HG03175 (cell line): ENCODE data around the gene WASHC4.
"Not testable (repeated sequence)": the region's sequence is repeated elsewhere in the genome, so short reads cannot be mapped to it uniquely, and the experiment has no call there.

Source experiments
- ATAC-seq: cut with Tn5 transposase; IDR thresholded peaks from one replicate; pipeline ENCODE4 v1.9.1; 2021; ENCODE audit warnings: mild to moderate bottlenecking, moderate library complexity; ENCODE audit not compliant: unreplicated experiment

The WASHC4 gene

DNA sequence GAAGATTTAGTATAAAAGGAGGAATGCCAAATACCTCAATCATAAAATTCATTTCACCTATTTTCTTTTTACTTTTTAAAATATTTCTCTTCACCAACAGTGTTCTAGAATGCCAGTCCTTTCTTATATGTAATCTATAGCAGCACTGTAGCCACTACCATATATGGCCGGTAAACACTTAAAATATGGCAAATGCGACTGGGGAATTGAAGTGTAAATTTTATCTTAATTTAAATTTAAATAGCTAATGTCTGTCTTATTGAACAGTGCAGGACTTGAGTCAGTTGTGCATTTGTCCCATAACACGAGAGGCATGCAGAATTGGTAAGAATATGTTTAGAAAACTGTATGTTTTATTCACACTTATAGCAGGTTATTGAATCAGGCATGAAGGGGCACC lies 50.1 kb downstream of the WASHC4 start:
- no peak for ATAC-seq

DNA sequence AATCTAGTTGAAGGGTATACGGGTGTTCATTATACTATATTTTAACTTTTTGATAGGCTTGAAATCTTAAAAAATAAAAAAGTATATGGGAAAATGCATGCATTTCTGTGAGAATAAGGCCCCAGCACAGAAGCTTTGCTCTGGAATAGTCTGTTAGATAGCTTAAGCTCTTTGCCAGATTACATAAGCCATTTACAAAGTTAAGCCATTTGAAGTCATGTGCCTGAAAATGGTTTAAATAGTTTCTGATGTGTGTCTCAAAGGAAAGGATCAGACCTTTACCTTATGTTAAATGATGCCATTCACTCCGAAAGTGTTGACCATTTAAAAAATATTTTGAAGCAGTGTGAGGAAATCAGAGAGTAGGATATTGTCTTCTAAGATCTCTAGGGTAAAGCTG lies 51.3 kb downstream of the WASHC4 start:
- ATAC-seq = no peak

- ATAC-seq = no peak
Measured at GRCh38 chr12:105162174-105162573, 54.6 kb downstream of the WASHC4 start.

DNA sequence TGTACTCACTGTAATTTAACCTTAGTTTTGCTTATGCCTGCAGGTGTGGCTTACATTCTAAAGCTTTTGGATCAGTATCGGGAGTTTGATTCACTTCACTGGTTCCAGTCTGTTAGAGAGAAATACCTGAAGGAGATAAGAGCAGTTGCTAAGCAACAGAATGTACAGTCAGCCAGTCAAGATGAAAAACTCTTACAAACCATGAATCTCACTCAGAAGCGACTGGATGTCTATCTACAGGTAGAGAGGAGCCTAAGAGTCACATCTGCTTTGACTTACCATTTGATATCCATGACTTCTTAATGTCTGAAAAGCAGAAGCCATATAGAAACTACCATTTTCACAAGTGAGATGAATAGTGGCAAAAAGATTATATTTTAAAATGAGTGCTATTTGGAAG lies 56.5 kb downstream of the WASHC4 start:
- ATAC-seq = no peak

GRCh38 chr12:105166736-105167135 lies 59.2 kb downstream of the WASHC4 start:
- ATAC-seq = no peak

GRCh38 chr12:105167346-105167745 lies 59.8 kb downstream of the WASHC4 start:
- ATAC-seq = no peak

GRCh38 chr12:105168006-105168405 lies 60.5 kb downstream of the WASHC4 start:
- no peak for ATAC-seq

DNA sequence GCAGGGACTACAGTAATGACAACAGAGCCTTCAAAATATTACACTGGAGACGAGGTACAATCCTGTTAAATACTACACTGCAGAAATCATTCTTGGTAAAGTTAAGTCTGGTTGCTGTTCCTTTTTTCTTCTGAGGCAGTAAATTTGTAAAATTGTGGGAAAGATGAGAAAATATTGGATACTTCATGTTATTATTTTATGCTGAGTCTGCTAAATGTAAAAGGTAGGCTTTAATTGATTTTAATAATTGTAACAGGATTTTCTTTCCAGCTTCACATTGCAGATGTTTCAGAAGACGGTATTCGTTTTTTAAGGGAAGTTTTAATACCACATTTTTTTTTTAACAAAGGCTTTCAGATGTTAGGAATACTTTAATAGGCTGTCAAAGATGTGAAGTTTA lies 62.6 kb downstream of the WASHC4 start:
- ATAC-seq = no peak

DNA sequence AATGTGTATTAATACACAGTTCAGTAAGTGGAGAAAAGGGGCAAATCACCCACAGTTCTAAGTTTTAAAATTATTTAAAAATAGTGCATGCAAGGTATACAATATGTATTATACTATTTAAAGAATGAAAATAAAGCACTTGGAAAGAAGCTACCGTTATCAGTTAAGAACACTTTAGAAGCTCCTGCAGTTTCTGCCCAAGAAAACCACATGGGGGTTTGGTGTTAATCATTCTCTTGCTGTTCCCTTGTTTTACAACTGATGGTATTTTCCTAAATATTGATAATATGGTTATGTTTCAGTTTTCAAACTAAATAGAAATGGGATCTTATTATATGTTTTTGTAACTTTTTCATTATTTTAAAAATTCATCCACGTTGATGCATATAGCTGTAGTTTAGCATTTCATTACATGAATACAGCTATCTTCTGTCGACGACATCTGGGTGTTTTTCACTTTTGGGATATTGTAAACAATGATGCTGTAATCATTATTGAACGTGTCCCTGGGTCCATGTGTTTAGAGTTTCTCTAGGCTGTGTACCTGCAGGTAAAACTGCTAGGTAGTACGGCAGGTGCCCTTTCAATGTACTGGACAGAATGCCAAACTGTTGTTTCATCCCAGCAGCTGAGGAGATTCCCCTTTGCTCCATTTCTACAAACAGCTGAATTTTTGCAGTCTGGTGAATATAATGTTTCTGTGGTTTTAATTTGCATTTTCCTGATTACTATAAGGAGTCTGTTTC lies 64.3 kb downstream of the WASHC4 start:
- ATAC-seq = no peak

DNA sequence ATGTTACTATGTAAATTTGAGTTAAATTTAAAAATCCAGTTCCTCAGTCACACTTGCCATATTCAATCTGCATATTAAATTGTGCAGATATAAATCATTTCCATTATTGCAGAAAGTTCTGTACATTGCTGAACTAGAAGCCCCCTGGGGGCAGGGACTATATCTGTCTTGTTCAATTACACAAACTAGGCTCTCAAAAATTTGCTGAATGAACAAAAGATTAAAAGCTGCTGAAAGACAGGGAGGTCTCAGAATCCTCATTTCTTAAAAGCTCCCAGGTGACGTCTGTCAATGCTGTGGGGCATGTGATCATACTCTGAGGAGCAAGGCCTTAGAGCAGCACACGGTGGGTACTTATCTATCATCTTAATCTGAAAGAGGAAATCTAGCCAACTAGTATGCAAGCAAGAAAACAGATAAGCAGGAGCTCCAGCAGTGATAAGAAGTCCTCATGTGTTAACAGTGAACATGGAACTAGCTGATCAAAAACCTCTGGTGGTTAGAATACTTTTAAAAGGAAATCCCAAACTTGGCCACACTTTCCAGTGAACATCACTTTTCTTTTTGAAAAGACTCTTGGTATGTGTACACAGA lies 68.0 kb downstream of the WASHC4 start:
- ATAC-seq = no peak

- ATAC-seq = no peak
Measured at GRCh38 chr12:105177208-105177607, 69.7 kb downstream of the WASHC4 start.

GRCh38 chr12:105179114-105179513 lies 71.6 kb downstream of the WASHC4 start:
- not testable (repeated sequence) for ATAC-seq

DNA sequence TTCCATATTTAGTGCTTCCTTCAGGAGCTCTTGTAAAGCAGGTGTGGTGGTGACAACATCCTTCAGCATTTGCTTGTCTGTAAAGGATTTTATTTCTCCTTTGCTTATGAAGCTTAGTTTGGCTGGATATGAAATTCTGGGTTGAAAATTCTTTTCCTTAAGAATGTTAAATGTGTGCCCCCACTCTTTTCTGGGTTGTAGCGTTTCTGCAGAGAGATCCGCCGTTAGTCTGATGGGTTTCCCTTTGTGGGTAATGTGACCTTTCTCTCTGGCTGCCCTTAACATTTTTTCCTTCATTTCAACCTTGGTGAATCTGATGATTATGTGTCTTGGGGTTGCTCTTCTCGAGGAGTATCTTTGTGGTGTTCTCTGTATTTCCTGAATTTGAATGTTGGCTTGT lies 75.9 kb downstream of the WASHC4 start:
- not testable (repeated sequence) for ATAC-seq

- ATAC-seq = not testable (repeated sequence)
Measured at GRCh38 chr12:105183976-105184375, 76.4 kb downstream of the WASHC4 start.

- no peak for ATAC-seq
Measured at GRCh38 chr12:105189293-105189692, 81.8 kb downstream of the WASHC4 start.

DNA sequence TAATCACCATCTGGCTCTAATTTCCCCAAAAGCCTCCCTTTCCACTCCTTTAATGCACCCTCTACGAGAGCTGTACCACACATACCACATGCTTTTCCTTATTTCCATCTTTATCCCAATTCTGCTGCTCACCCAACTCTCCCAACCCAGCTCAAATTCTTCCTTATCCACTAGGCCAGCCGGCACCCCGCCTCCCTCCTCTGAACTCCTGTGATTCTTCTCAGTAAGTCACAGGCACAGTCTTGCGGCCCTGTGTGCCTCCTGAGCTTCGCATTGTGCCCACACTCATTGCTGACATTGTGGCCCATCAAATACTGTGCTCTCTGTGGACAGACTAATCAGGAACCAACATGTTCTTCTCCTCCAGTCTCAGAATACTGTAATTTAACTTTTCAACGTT lies 83.0 kb downstream of the WASHC4 start:
- no peak for ATAC-seq

DNA sequence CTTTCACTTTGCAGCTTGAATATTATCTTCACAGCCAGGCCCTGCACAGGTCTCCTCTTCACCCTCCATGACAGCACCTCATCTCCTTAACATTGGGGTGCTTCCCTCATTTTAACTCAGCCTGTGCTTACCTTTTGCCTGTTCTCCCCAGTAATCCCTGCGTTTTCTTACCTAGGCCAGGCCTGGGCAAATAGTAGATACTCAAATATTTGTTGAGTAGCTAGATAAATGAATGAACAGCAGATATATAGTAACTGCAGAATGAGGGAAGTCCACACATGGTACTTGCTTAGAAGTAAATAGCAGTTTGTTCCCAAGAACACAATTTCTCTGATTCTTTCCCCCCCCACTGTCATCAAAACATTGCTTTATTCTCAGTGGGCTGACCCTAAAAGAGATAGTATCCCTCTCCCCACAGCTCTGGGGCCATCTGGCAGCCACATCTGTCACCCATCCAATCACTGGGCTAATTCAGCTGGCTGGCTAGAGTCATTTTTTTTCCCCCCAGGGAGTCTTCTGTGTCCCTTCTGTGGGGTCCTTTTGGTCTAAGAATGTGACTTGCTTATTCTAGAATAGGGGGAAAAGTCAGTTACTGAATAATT lies 85.2 kb downstream of the WASHC4 start:
- no peak for ATAC-seq

- no peak for ATAC-seq
Measured at GRCh38 chr12:105194947-105195346, 87.4 kb downstream of the WASHC4 start.

DNA sequence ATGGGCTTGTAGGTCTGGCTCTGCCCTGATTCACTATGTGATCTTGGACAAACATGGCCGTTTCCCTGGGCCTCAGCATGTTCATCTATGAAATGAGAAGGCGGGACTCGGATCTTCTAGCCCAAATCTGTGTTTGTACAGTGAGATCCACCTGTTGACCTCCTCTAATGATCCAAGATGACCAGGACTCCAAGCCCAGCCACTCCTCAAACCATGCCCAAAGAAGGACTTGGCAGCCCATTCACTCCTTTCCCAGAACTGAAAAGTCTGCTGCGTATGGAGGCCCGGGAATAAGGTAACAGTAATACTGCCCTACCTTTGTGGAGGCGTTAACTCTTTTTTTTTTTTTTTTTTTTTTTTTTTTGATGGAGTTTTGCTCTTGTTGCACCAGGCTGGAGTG lies 88.6 kb downstream of the WASHC4 start:
- no peak for ATAC-seq

- ATAC-seq = no peak
Measured at GRCh38 chr12:105198961-105199360, 91.4 kb downstream of the WASHC4 start.

DNA sequence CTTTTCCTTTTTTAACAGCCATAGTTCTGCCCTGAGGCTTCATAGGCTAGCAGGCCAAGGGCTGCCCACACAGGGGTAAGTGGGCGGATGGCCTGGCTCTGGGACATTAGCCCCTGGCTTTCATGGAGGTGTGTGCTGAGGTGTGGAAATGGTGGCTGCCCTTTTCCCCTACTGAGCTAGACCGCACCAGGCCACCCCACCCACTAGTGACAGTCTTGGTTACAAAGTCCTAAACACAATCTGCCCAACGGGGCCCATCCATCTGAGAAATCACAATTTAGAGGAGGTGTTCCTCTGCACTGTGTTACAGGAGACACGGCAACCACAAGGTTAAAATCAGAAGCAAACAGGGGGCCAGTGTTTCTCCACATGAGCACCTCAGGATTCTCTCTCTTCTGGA lies 92.9 kb downstream of the WASHC4 start:
- ATAC-seq = no peak

DNA sequence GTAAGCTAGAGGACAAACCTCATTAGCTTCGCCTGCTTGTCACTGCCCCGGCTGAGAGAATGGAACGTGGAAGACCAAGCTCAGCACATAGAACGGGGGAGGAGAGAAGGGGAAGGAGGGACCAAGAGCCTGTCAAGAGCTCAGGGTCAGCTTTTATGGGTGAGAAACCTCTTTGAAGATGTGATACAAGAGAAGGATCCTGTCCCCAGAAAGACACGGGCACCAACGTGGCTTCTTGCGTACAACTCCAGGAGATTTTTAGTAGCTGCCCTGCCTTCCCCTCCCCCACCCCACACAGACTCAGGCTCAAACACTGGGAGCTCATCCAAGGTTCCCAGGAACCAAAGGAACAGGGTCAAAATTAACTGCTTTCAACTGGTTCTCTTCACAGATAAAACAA lies 93.8 kb downstream of the WASHC4 start:
- no peak for ATAC-seq
